ENCODE data around the gene CADPS. TPM values are rescaled to one million over a fixed set of nuclear protein-coding genes. Genes with fewer than 3 reads are reported as not detected.
A peak's percentile ranks its signal among the peaks of the same experiment; 100 is the strongest.

Gene CADPS
- polyA plus RNA-seq, 1 donor: 17.8 TPM

- no peak overlapping the region for H3K27ac ChIP-seq (ENCODE audit: low read length)
- peaks cover 5% of the 10 kb centered on the region for H3K4me1 ChIP-seq (ENCODE audit: control insufficient read depth, insufficient read depth, low read length)
- H3K36me3 ChIP-seq (ENCODE audit: control insufficient read depth, insufficient read depth, low read length): no peaks in the 10 kb centered on the region
- DNase-seq: no peak
- H3K4me3 ChIP-seq (ENCODE audit: low read length): peak overlapping the region; percentile 33
- WGBS (ENCODE audit: insufficient coverage, low lambda C conversion rate): no CpG with 5 or more reads among the region's 18 CpGs
- H3K9me3 ChIP-seq (ENCODE audit: control insufficient read depth, low read depth, low read length): peaks cover 8% of the 10 kb centered on the region
- H3K27me3 ChIP-seq (ENCODE audit: control insufficient read depth, insufficient read depth, low read length): peaks cover 49% of the 10 kb centered on the region
These were observed 364 bp upstream of the CADPS start for GRCh38 chr3:62875558-62876002.

GRCh38 chr3:62873761-62874710, 1.2 kb downstream of the CADPS start:
- Histone ChIP-seq H3K36me3 (ENCODE audit: control insufficient read depth, insufficient read depth, low read length) (no peaks in the 10 kb centered on the region), H3K27me3 (ENCODE audit: control insufficient read depth, insufficient read depth, low read length) (peaks cover 51% of the 10 kb centered on the region), H3K27ac (ENCODE audit: low read length) (no peak overlapping the region), H3K4me3 (ENCODE audit: low read length) (peak overlapping the region; percentile 34), H3K9me3 (ENCODE audit: control insufficient read depth, low read depth, low read length) (peaks cover 8% of the 10 kb centered on the region), H3K4me1 (ENCODE audit: control insufficient read depth, insufficient read depth, low read length) (peaks cover 5% of the 10 kb centered on the region)
- WGBS (ENCODE audit: insufficient coverage, low lambda C conversion rate): no CpG with 5 or more reads among the region's 77 CpGs
- peak in 1 of 2 donors; percentile 59 for DNase-seq

GRCh38 chr3:62873451-62873760, 1.8 kb downstream of the CADPS start:
- H3K4me1 ChIP-seq (ENCODE audit: control insufficient read depth, insufficient read depth, low read length): peaks cover 5% of the 10 kb centered on the region
- H3K27me3 ChIP-seq (ENCODE audit: control insufficient read depth, insufficient read depth, low read length): peaks cover 51% of the 10 kb centered on the region
- peaks cover 8% of the 10 kb centered on the region for H3K9me3 ChIP-seq (ENCODE audit: control insufficient read depth, low read depth, low read length)
- WGBS (ENCODE audit: insufficient coverage, low lambda C conversion rate): no CpG with 5 or more reads among the region's 4 CpGs
- H3K36me3 ChIP-seq (ENCODE audit: control insufficient read depth, insufficient read depth, low read length): no peaks in the 10 kb centered on the region
- no peak overlapping the region for H3K27ac ChIP-seq (ENCODE audit: low read length)
- DNase-seq: no peak
- peak overlapping the region; percentile 34 for H3K4me3 ChIP-seq (ENCODE audit: low read length)

- no peak for DNase-seq
- Histone ChIP-seq H3K27me3 (ENCODE audit: control insufficient read depth, insufficient read depth, low read length) (peaks cover 49% of the 10 kb centered on the region), H3K36me3 (ENCODE audit: control insufficient read depth, insufficient read depth, low read length) (no peaks in the 10 kb centered on the region), H3K4me1 (ENCODE audit: control insufficient read depth, insufficient read depth, low read length) (peaks cover 5% of the 10 kb centered on the region), H3K4me3 (ENCODE audit: low read length) (no peak overlapping the region), H3K9me3 (ENCODE audit: control insufficient read depth, low read depth, low read length) (peaks cover 8% of the 10 kb centered on the region), H3K27ac (ENCODE audit: low read length) (no peak overlapping the region)
- WGBS (ENCODE audit: insufficient coverage, low lambda C conversion rate): no CpG with 5 or more reads among the region's 1 CpG
These were observed 2.9 kb downstream of the CADPS start for GRCh38 chr3:62872318-62872717.

- Histone ChIP-seq H3K4me1 (ENCODE audit: control insufficient read depth, insufficient read depth, low read length) (peaks cover 5% of the 10 kb centered on the region), H3K4me3 (ENCODE audit: low read length) (no peak overlapping the region), H3K9me3 (ENCODE audit: control insufficient read depth, low read depth, low read length) (peaks cover 8% of the 10 kb centered on the region), H3K27me3 (ENCODE audit: control insufficient read depth, insufficient read depth, low read length) (peaks cover 31% of the 10 kb centered on the region), H3K27ac (ENCODE audit: low read length) (no peak overlapping the region), H3K36me3 (ENCODE audit: control insufficient read depth, insufficient read depth, low read length) (no peaks in the 10 kb centered on the region)
- DNase-seq: no peak
- no CpG with 5 or more reads among the region's 1 CpG for WGBS (ENCODE audit: insufficient coverage, low lambda C conversion rate)
These were observed 4.9 kb downstream of the CADPS start for GRCh38 chr3:62870321-62870720.

- H3K9me3 ChIP-seq (ENCODE audit: control insufficient read depth, low read depth, low read length): no peaks in the 10 kb centered on the region
- DNase-seq: no peak
- no peaks in the 10 kb centered on the region for H3K27me3 ChIP-seq (ENCODE audit: control insufficient read depth, insufficient read depth, low read length)
- H3K4me3 ChIP-seq (ENCODE audit: low read length): no peak overlapping the region
- H3K27ac ChIP-seq (ENCODE audit: low read length): no peak overlapping the region
- no peaks in the 10 kb centered on the region for H3K4me1 ChIP-seq (ENCODE audit: control insufficient read depth, insufficient read depth, low read length)
- no peaks in the 10 kb centered on the region for H3K36me3 ChIP-seq (ENCODE audit: control insufficient read depth, insufficient read depth, low read length)
- WGBS (ENCODE audit: insufficient coverage, low lambda C conversion rate): no CpG with 5 or more reads among the region's 3 CpGs
These were observed 11.6 kb downstream of the CADPS start for GRCh38 chr3:62863648-62864047.

- Histone ChIP-seq H3K4me3 (ENCODE audit: low read length) (no peak overlapping the region), H3K36me3 (ENCODE audit: control insufficient read depth, insufficient read depth, low read length) (no peaks in the 10 kb centered on the region), H3K9me3 (ENCODE audit: control insufficient read depth, low read depth, low read length) (no peaks in the 10 kb centered on the region), H3K27ac (ENCODE audit: low read length) (no peak overlapping the region), H3K4me1 (ENCODE audit: control insufficient read depth, insufficient read depth, low read length) (no peaks in the 10 kb centered on the region), H3K27me3 (ENCODE audit: control insufficient read depth, insufficient read depth, low read length) (no peaks in the 10 kb centered on the region)
- DNase-seq: no peak
- WGBS (ENCODE audit: insufficient coverage, low lambda C conversion rate): 72% methylated on average over 2 of the region's 5 CpGs
These were observed 15.9 kb downstream of the CADPS start for GRCh38 chr3:62859203-62859791.

- no peak for DNase-seq
- no peak overlapping the region for H3K4me3 ChIP-seq (ENCODE audit: low read length)
- H3K9me3 ChIP-seq (ENCODE audit: control insufficient read depth, low read depth, low read length): no peaks in the 10 kb centered on the region
- H3K4me1 ChIP-seq (ENCODE audit: control insufficient read depth, insufficient read depth, low read length): no peaks in the 10 kb centered on the region
- H3K36me3 ChIP-seq (ENCODE audit: control insufficient read depth, insufficient read depth, low read length): no peaks in the 10 kb centered on the region
- H3K27ac ChIP-seq (ENCODE audit: low read length): no peak overlapping the region
- no peaks in the 10 kb centered on the region for H3K27me3 ChIP-seq (ENCODE audit: control insufficient read depth, insufficient read depth, low read length)
- WGBS (ENCODE audit: insufficient coverage, low lambda C conversion rate): no CpG with 5 or more reads among the region's 4 CpGs
These were observed 29.2 kb downstream of the CADPS start for GRCh38 chr3:62845996-62846395.

GRCh38 chr3:62843508-62843907, 31.7 kb downstream of the CADPS start:
- WGBS (ENCODE audit: insufficient coverage, low lambda C conversion rate): no CpG with 5 or more reads among the region's 1 CpG
- Histone ChIP-seq H3K36me3 (ENCODE audit: control insufficient read depth, insufficient read depth, low read length) (no peaks in the 10 kb centered on the region), H3K9me3 (ENCODE audit: control insufficient read depth, low read depth, low read length) (no peaks in the 10 kb centered on the region), H3K27ac (ENCODE audit: low read length) (no peak overlapping the region), H3K4me3 (ENCODE audit: low read length) (no peak overlapping the region), H3K27me3 (ENCODE audit: control insufficient read depth, insufficient read depth, low read length) (no peaks in the 10 kb centered on the region), H3K4me1 (ENCODE audit: control insufficient read depth, insufficient read depth, low read length) (no peaks in the 10 kb centered on the region)
- no peak for DNase-seq

- Histone ChIP-seq H3K9me3 (ENCODE audit: control insufficient read depth, low read depth, low read length) (no peaks in the 10 kb centered on the region), H3K4me3 (ENCODE audit: low read length) (no peak overlapping the region), H3K36me3 (ENCODE audit: control insufficient read depth, insufficient read depth, low read length) (no peaks in the 10 kb centered on the region), H3K27me3 (ENCODE audit: control insufficient read depth, insufficient read depth, low read length) (no peaks in the 10 kb centered on the region), H3K4me1 (ENCODE audit: control insufficient read depth, insufficient read depth, low read length) (no peaks in the 10 kb centered on the region), H3K27ac (ENCODE audit: low read length) (no peak overlapping the region)
- no peak for DNase-seq
- 80% methylated on average over 1 of the region's 1 CpG for WGBS (ENCODE audit: insufficient coverage, low lambda C conversion rate)
These were observed 35.5 kb downstream of the CADPS start for GRCh38 chr3:62839748-62840147.
